Transverse colon (tissue), 4 donors: ENCODE results near the gene IL1RAPL1. TPM values are rescaled to one million over a fixed set of nuclear protein-coding genes. Genes with fewer than 3 reads are reported as not detected.

Source experiments
- DNase-seq: peaks from one replicate; pipeline ENCODE4 v3.0.0-alpha.2; 2019
- H3K27ac ChIP-seq, 4 donors: fragments of 200-600 bp; sonication (generic); 2 replicates each; pipeline ENCODE4 v1.5.1; 2016 to 2018; ENCODE audit warnings: inconsistent platforms in 4 of 4
- H3K27me3 ChIP-seq: fragments of 200-600 bp; sonication (generic); 2 replicates; pipeline ENCODE4 v1.5.1; 2017; ENCODE audit warnings: inconsistent platforms
- H3K36me3 ChIP-seq, 4 donors: fragments of 200-600 bp; sonication (generic); 2 replicates each; pipeline ENCODE4 v1.5.1; 2017 to 2019; ENCODE audit warnings: inconsistent platforms in 4 of 4
- H3K4me1 ChIP-seq, 4 donors: fragments of 200-600 bp; sonication (generic); 2 replicates each; pipeline ENCODE4 v1.5.1; 2017 to 2020; ENCODE audit warnings: inconsistent platforms in 4 of 4
- H3K4me3 ChIP-seq, 4 donors: fragments of 200-600 bp; sonication (generic); 1 replicate in 1 of 4; 2 replicates in 3 of 4; pipeline versions ENCODE4 v1.5.1 to v1.6.1; 2017 to 2019; ENCODE audit warnings: inconsistent platforms in 4 of 4
- H3K9me3 ChIP-seq, 2 donors: fragments of 200-600 bp; sonication (generic); 2 replicates each; pipeline ENCODE4 v1.5.1; 2017 to 2019; ENCODE audit warnings: inconsistent platforms in 2 of 2
- EP300 ChIP-seq: sonication (generic); formaldehyde crosslinking; IDR thresholded peaks from one replicate; pipeline ENCODE4 v1.6.1; 2017; ENCODE audit warnings: antibody characterized with exemption, low read depth
- POLR2A ChIP-seq: fragments of 450-650 bp; IDR thresholded peaks from one replicate; pipeline ENCODE4 v1.6.1; 2016; ENCODE audit warnings: antibody characterized with exemption, mild to moderate bottlenecking, moderate library complexity
- POLR2AphosphoS5 ChIP-seq, 3 donors: sonication (generic); formaldehyde crosslinking; IDR thresholded peaks; one replicate each; pipeline ENCODE4 v1.6.1; 2016; ENCODE audit warnings: antibody characterized with exemption in 3 of 3
- WGBS, 2 donors: methylation state at CpG; one replicate each; pipeline ENCODE4 v1.1.5; 2018; ENCODE audit warnings: low coverage in 1 of 2; 5-methylcytosine and 5-hydroxymethylcytosine counted together
- in situ Hi-C, 4 donors: fragments of 200-750 bp; cut with MboI; loops; one replicate each; pipeline versions ENCODE4 v1.15.0 to v1.15.1; 2017; ENCODE audit warnings: low sequenced_read_pairs in 3 of 4, low pct_ligation_motif_present in 1 of 4, low pct_unique_long_range_greater_than_20kb in 1 of 4
- intact Hi-C: fragments of 100-400 bp; cut with DNase I; formaldehyde crosslinking; loops from one replicate; pipeline ENCODE4 v1.15.1; 2023; ENCODE audit warnings: low total_unique reads
- total RNA-seq, 4 donors: library from RNA; depleted of rRNA; stranded (reverse); fragments of >200 nt; gene quantifications; one replicate each; pipeline ENCODE4 v1.1.0, GENCODE V29; 2016
- TF ChIP-seq, protein P1 (sequence below), 5 experiments: fragments of 200-600 bp in 3 of 5; fragments of 450-650 bp in 2 of 5; sonication (generic) in 3 of 5; IDR thresholded peaks; 1 replicate in 2 of 5; 2 replicates in 3 of 5; pipeline ENCODE4 v1.5.1; 2016 to 2017; ENCODE audit warnings: antibody characterized with exemption in 5 of 5, inconsistent platforms in 3 of 5, mild to moderate bottlenecking in 2 of 5, moderate library complexity in 1 of 5

IL1RAPL1 gene
- total RNA-seq, 4 donors from 2014 or later: 0.14 to 0.32 (median 0.20) TPM; not detected in 1

DNA sequence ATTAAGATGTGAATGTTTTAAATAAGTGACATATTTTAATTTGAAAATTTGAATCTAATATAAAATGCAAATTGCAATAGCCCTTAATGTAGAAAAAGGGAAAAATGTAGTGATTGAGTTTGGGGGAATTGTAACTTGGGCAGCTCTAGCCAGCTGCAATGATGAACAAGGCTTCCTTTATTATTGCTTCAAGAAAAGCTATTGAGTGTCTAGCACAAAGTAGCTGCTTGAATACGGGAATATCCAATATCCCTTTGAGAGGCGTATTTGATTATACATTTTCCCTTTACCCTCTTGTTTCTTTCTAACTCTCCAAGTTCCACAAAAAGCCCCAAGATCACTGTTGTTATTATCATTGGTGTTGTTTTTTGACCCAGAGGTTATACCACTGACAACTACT lies 21.8 kb downstream of the IL1RAPL1 start:
- 67 to 86% methylated on average over 1 to 2 of the region's 2 CpGs for WGBS, 2 donors
- in situ Hi-C loops: no loop called here
- H3K27ac ChIP-seq: no peak overlapping the region

DNA sequence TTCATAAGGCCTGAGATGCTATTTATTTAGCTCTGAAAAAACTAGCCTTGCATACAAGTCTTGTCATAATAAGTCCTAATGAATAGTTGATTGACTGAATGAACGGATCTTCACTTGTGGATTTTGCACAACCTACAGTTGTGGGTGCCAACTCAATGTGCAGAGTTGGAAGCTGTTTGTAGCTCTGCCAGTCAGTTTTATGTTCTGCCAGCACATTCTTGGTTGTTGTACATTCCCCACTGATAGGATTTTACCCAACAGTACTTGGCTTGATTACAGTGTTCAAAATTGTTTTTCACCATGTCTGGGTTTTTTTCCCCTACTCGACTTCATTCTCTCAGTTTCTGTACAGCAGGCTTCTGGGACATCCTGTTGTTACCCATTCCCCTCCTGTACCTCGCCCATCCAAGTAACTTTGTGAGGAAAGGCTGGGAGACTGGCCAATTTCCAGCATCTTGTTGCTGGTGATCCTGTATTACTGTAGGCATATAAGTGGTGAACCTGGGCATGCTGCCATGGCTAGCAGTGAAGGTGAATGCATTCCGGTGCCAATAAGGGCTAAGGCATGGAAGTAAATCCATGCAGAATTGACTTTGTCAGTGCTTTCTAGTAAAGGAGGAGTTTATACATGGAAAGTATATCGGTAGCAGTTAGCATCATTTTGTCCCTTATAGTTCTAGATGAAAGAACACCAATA lies 22.8 kb downstream of the IL1RAPL1 start:
- in situ Hi-C loops (no loop called here), intact Hi-C loops (no loop called here)
- Histone ChIP-seq H3K27me3 (no peaks in the 10 kb centered on the region), H3K4me1 (no peaks in the 10 kb centered on the region), H3K4me3 (no peak overlapping the region), H3K9me3 (no peaks in the 10 kb centered on the region), H3K36me3 (no peaks in the 10 kb centered on the region), H3K27ac (no peak overlapping the region)
- no peak for DNase-seq
- 58 to 62% methylated on average over 3 to 5 of the region's 5 CpGs for WGBS, 2 donors
- no peak for TF ChIP-seq POLR2AphosphoS5 (IDR thresholded peaks at IDR 0.05)

More for the DNA sequence above, 21.8 kb downstream of the IL1RAPL1 start:
- no peaks in the 10 kb centered on the region for H3K9me3 ChIP-seq
- no peak overlapping the region for H3K4me3 ChIP-seq
- no peak for TF ChIP-seq EP300
- TF ChIP-seq, protein P1, sequence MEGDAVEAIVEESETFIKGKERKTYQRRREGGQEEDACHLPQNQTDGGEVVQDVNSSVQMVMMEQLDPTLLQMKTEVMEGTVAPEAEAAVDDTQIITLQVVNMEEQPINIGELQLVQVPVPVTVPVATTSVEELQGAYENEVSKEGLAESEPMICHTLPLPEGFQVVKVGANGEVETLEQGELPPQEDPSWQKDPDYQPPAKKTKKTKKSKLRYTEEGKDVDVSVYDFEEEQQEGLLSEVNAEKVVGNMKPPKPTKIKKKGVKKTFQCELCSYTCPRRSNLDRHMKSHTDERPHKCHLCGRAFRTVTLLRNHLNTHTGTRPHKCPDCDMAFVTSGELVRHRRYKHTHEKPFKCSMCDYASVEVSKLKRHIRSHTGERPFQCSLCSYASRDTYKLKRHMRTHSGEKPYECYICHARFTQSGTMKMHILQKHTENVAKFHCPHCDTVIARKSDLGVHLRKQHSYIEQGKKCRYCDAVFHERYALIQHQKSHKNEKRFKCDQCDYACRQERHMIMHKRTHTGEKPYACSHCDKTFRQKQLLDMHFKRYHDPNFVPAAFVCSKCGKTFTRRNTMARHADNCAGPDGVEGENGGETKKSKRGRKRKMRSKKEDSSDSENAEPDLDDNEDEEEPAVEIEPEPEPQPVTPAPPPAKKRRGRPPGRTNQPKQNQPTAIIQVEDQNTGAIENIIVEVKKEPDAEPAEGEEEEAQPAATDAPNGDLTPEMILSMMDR (IDR thresholded peaks at IDR 0.05): no peak
- no peak for TF ChIP-seq POLR2A
- TF ChIP-seq POLR2AphosphoS5 (IDR thresholded peaks at IDR 0.05): no peak
- no peaks in the 10 kb centered on the region for H3K36me3 ChIP-seq
- no peaks in the 10 kb centered on the region for H3K4me1 ChIP-seq
- H3K27me3 ChIP-seq: no peaks in the 10 kb centered on the region
- intact Hi-C loops: no loop called here
- no peak for DNase-seq

DNA sequence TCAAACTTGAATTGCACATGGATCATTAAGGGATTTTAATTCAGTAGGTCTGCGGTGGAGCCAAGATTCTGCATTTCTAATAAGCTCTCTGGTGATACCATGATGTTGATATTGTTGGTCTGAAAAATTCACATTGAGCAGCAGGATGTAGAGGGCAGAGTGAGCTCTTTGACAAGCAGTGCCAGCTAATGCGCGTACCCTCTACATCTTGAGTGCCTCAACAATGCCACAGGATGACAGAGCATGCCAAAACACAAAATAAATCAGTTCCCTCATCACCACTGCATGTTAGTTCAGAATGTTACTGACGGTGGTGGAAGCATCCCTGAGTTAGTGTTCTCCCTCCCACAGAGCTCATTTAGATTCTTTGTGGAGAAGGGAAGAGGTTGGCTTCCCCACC lies 23.5 kb downstream of the IL1RAPL1 start:
- no peak for DNase-seq
- Histone ChIP-seq H3K27ac (no peak overlapping the region), H3K4me1 (no peaks in the 10 kb centered on the region), H3K27me3 (no peaks in the 10 kb centered on the region), H3K4me3 (no peak overlapping the region), H3K9me3 (no peaks in the 10 kb centered on the region), H3K36me3 (no peaks in the 10 kb centered on the region)
- in situ Hi-C loops (no loop called here), intact Hi-C loops (no loop called here)
- 83% methylated on average over 4 of the region's 4 CpGs; no CpG with 5 or more reads in 1 of the 2 donors for WGBS, 2 donors
- no peak for TF ChIP-seq EP300
- no peak for TF ChIP-seq POLR2AphosphoS5 (IDR thresholded peaks at IDR 0.05)
- TF ChIP-seq POLR2A: no peak
- TF ChIP-seq, protein P1 (IDR thresholded peaks at IDR 0.05): no peak

DNA sequence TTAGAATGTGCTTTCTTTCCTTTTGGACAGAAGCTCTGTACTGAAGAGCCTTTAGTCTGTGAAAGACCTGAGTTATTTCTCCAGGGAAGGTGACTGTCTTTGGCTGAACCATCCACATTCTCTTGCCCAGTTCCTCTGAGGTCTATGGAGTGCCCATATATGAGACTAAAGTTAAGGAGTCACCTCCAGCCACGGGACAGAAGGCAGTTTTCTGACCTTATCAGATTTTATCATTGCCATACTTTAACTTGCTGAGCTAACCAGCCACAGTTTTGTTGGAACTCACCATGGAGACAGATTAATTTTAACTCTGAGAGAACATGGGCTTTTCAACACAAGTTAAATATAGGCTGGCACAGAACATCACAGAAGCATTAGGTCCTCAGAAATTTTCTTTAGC lies 26.3 kb downstream of the IL1RAPL1 start:
- intact Hi-C loops (no loop called here), in situ Hi-C loops (no loop called here)
- Histone ChIP-seq H3K36me3 (no peaks in the 10 kb centered on the region), H3K9me3 (no peaks in the 10 kb centered on the region), H3K4me3 (no peak overlapping the region), H3K27ac (no peak overlapping the region), H3K4me1 (no peaks in the 10 kb centered on the region), H3K27me3 (no peaks in the 10 kb centered on the region)
- DNase-seq: no peak
- WGBS, 2 donors: 28% methylated on average over 1 of the region's 1 CpG; no CpG with 5 or more reads in 1 of the 2 donors
- TF ChIP-seq, protein P1 (IDR thresholded peaks at IDR 0.05): no peak
- TF ChIP-seq POLR2A (no peak), EP300 (no peak), POLR2AphosphoS5 (IDR thresholded peaks at IDR 0.05) (no peak)

DNA sequence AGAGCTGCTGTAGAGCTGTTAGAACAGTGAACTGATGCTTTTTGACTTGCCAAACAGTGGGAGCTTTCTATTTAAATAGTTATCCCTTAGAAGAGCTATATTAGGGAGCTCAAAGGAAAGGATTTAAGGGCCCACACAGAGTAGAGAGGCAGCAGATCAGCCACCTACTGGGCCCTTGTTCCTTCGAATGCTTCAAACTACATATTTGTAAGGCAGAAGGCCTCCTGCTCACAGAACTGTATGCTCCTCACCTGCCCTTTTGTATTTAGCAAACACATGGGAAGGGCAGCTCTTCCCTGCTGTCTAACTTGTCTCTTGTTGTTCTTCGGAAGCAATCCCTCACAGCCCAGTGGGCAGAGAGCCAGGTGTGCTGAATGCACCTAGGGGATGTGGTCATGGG lies 38.0 kb downstream of the IL1RAPL1 start:
- H3K36me3 ChIP-seq: no peaks in the 10 kb centered on the region
- 57% methylated on average over 2 of the region's 2 CpGs; no CpG with 5 or more reads in 1 of the 2 donors for WGBS, 2 donors
- intact Hi-C loops (no loop called here), in situ Hi-C loops (no loop called here)
- no peaks in the 10 kb centered on the region for H3K4me1 ChIP-seq
- H3K27me3 ChIP-seq: no peaks in the 10 kb centered on the region
- H3K9me3 ChIP-seq: no peaks in the 10 kb centered on the region
- H3K4me3 ChIP-seq: no peak overlapping the region
- no peak overlapping the region for H3K27ac ChIP-seq
- TF ChIP-seq POLR2AphosphoS5 (IDR thresholded peaks at IDR 0.05) (no peak), POLR2A (no peak), EP300 (no peak)
- TF ChIP-seq, protein P1 (IDR thresholded peaks at IDR 0.05): no peak
- DNase-seq: no peak
